ENCODE measurements around the gene PRRT3. TPM values are rescaled to one million over a fixed set of nuclear protein-coding genes. Genes with fewer than 3 reads are reported as not detected.

PRRT3 gene
- total and polyA plus RNA-seq, 2 of the 13 experiments (the other 11 are each of a cell fraction or from before 2014, with no cell fraction given) = 0.22 to 0.44 TPM

DNA sequence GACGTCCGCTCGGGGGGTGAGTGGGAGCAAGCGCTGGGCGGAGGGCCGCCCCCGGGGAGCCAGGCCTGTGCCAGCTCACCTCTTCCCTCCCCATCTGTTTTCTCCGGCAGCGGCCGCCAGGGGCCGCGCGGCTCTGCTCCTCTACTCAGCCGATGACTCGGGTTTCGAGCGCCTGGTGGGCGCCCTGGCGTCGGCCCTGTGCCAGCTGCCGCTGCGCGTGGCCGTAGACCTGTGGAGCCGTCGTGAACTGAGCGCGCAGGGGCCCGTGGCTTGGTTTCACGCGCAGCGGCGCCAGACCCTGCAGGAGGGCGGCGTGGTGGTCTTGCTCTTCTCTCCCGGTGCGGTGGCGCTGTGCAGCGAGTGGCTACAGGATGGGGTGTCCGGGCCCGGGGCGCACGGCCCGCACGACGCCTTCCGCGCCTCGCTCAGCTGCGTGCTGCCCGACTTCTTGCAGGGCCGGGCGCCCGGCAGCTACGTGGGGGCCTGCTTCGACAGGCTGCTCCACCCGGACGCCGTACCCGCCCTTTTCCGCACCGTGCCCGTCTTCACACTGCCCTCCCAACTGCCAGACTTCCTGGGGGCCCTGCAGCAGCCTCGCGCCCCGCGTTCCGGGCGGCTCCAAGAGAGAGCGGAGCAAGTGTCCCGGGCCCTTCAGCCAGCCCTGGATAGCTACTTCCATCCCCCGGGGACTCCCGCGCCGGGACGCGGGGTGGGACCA lies 19.2 kb downstream of the PRRT3 start (continued):
- TF ChIP-seq ZNF501 (CRISPR knock-in tag; IDR thresholded peaks at IDR 0.05) (peak; percentile 89), ZNF333 (CRISPR knock-in tag; IDR thresholded peaks at IDR 0.05; ENCODE audit: borderline replicate concordance) (peak; percentile 80), TRIM24 (CRISPR knock-in tag; IDR thresholded peaks at IDR 0.05) (no peak), ZNF883 (CRISPR knock-in tag; IDR thresholded peaks at IDR 0.05; ENCODE audit: not compliant biosample characterization) (no peak), HOXA5 (CRISPR knock-in tag; IDR thresholded peaks at IDR 0.05) (0 out of 2 replicates have a peak, but pooled peaks have one; percentile 20), CHCHD3 (CRISPR knock-in tag; IDR thresholded peaks at IDR 0.05) (0 out of 2 replicates have a peak, but pooled peaks have one; percentile 27), SRY (CRISPR knock-in tag; IDR thresholded peaks at IDR 0.05) (no peak; the same call in 1 of the 2 replicates), MEF2D (CRISPR knock-in tag; IDR thresholded peaks at IDR 0.05) (no peak), ZSCAN22 (CRISPR knock-in tag; IDR thresholded peaks at IDR 0.05) (no peak; the same call in 1 of the 2 replicates), KDM1A (CRISPR knock-in tag; IDR thresholded peaks at IDR 0.05) (peak; percentile 9; the same call in 1 of the 2 replicates), ZNF326 (CRISPR knock-in tag; IDR thresholded peaks at IDR 0.05; ENCODE audit: borderline replicate concordance) (no peak), ZNF644 (CRISPR knock-in tag; IDR thresholded peaks at IDR 0.05; ENCODE audit: low read depth) (no peak), EED (CRISPR knock-in tag; IDR thresholded peaks at IDR 0.05) (peak; percentile 90), ZNF614 (CRISPR knock-in tag; IDR thresholded peaks at IDR 0.05; ENCODE audit: borderline replicate concordance) (no peak), CEBPB (IDR thresholded peaks at IDR 0.05; ENCODE audit: borderline replicate concordance, low read depth, low read length) (no peak), ZNF749 (CRISPR knock-in tag; IDR thresholded peaks at IDR 0.05; ENCODE audit: borderline replicate concordance) (no peak), MBNL3 (CRISPR knock-in tag; conservative IDR thresholded peaks at IDR 0.05) (no peak), CEBPG (CRISPR knock-in tag; IDR thresholded peaks at IDR 0.05) (no peak)
- TF ChIP-seq, protein P1, sequence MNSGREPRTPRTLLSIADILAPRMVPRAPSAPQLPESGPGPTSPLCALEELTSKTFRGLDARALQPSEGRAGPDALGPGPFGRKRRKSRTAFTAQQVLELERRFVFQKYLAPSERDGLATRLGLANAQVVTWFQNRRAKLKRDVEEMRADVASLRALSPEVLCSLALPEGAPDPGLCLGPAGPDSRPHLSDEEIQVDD (CRISPR knock-in tag; IDR thresholded peaks at IDR 0.05; ENCODE audit: borderline replicate concordance) = no peak
- TF ChIP-seq, protein P2, sequence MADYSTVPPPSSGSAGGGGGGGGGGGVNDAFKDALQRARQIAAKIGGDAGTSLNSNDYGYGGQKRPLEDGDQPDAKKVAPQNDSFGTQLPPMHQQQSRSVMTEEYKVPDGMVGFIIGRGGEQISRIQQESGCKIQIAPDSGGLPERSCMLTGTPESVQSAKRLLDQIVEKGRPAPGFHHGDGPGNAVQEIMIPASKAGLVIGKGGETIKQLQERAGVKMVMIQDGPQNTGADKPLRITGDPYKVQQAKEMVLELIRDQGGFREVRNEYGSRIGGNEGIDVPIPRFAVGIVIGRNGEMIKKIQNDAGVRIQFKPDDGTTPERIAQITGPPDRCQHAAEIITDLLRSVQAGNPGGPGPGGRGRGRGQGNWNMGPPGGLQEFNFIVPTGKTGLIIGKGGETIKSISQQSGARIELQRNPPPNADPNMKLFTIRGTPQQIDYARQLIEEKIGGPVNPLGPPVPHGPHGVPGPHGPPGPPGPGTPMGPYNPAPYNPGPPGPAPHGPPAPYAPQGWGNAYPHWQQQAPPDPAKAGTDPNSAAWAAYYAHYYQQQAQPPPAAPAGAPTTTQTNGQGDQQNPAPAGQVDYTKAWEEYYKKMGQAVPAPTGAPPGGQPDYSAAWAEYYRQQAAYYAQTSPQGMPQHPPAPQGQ (CRISPR knock-in tag; IDR thresholded peaks at IDR 0.05; ENCODE audit: borderline replicate concordance) = no peak
- TF ChIP-seq, protein P3, sequence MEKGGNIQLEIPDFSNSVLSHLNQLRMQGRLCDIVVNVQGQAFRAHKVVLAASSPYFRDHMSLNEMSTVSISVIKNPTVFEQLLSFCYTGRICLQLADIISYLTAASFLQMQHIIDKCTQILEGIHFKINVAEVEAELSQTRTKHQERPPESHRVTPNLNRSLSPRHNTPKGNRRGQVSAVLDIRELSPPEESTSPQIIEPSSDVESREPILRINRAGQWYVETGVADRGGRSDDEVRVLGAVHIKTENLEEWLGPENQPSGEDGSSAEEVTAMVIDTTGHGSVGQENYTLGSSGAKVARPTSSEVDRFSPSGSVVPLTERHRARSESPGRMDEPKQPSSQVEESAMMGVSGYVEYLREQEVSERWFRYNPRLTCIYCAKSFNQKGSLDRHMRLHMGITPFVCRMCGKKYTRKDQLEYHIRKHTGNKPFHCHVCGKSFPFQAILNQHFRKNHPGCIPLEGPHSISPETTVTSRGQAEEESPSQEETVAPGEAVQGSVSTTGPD (CRISPR knock-in tag; IDR thresholded peaks at IDR 0.05) = no peak
- TF ChIP-seq, protein P4, sequence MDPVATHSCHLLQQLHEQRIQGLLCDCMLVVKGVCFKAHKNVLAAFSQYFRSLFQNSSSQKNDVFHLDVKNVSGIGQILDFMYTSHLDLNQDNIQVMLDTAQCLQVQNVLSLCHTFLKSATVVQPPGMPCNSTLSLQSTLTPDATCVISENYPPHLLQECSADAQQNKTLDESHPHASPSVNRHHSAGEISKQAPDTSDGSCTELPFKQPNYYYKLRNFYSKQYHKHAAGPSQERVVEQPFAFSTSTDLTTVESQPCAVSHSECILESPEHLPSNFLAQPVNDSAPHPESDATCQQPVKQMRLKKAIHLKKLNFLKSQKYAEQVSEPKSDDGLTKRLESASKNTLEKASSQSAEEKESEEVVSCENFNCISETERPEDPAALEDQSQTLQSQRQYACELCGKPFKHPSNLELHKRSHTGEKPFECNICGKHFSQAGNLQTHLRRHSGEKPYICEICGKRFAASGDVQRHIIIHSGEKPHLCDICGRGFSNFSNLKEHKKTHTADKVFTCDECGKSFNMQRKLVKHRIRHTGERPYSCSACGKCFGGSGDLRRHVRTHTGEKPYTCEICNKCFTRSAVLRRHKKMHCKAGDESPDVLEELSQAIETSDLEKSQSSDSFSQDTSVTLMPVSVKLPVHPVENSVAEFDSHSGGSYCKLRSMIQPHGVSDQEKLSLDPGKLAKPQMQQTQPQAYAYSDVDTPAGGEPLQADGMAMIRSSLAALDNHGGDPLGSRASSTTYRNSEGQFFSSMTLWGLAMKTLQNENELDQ (CRISPR knock-in tag; IDR thresholded peaks at IDR 0.05; ENCODE audit: borderline replicate concordance) = no peak
- TF ChIP-seq, protein P5, sequence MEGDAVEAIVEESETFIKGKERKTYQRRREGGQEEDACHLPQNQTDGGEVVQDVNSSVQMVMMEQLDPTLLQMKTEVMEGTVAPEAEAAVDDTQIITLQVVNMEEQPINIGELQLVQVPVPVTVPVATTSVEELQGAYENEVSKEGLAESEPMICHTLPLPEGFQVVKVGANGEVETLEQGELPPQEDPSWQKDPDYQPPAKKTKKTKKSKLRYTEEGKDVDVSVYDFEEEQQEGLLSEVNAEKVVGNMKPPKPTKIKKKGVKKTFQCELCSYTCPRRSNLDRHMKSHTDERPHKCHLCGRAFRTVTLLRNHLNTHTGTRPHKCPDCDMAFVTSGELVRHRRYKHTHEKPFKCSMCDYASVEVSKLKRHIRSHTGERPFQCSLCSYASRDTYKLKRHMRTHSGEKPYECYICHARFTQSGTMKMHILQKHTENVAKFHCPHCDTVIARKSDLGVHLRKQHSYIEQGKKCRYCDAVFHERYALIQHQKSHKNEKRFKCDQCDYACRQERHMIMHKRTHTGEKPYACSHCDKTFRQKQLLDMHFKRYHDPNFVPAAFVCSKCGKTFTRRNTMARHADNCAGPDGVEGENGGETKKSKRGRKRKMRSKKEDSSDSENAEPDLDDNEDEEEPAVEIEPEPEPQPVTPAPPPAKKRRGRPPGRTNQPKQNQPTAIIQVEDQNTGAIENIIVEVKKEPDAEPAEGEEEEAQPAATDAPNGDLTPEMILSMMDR (CRISPR knock-in tag; IDR thresholded peaks at IDR 0.05) = peak; percentile 90

Data from HepG2 (cell line).